Measurements from ENCODE around the gene NCL.

NCL gene

DNA sequence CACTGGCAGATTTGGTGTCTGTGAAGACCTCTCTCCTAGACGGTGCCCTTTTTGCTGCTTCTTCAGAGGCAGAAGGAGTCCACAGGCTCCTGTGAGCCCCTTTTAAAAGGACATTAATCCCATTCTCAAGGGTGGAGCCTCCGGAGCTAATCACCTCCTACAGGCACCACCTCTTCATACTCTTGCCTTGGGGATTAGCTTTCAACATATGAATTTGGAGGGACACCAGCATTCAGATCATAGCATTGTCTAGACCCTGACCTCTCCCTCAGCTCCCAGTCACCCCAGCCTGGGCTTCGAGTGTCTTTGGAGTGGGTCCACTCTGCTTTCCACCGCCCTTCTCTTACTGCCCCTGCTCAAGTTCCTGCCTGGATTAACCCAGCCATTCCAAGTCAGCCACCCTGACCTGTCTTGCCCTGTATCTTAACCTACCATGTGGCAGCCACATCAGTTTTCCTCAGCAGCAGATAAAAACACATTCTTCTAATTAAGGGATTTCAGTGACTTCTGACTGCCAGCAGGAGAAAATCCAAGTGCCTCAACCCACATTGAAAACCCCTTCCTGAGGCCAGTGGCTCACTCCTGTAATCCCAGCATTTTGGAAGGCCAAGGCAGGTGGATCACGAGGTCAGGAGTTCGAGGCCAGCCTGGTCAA, 6.1 kb upstream of the NCL start:
- TF ChIP-seq, protein P1, sequence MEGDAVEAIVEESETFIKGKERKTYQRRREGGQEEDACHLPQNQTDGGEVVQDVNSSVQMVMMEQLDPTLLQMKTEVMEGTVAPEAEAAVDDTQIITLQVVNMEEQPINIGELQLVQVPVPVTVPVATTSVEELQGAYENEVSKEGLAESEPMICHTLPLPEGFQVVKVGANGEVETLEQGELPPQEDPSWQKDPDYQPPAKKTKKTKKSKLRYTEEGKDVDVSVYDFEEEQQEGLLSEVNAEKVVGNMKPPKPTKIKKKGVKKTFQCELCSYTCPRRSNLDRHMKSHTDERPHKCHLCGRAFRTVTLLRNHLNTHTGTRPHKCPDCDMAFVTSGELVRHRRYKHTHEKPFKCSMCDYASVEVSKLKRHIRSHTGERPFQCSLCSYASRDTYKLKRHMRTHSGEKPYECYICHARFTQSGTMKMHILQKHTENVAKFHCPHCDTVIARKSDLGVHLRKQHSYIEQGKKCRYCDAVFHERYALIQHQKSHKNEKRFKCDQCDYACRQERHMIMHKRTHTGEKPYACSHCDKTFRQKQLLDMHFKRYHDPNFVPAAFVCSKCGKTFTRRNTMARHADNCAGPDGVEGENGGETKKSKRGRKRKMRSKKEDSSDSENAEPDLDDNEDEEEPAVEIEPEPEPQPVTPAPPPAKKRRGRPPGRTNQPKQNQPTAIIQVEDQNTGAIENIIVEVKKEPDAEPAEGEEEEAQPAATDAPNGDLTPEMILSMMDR (IDR thresholded peaks at IDR 0.05; ENCODE audit: low read depth, low read length, missing control alignments), result no peak
- H3K4me3 ChIP-seq (replicated peaks; ENCODE audit: low read depth, low read length), result no peak overlapping the region
- no peak for DNase-seq (ENCODE audit: extremely low read depth, low read depth)

DNA sequence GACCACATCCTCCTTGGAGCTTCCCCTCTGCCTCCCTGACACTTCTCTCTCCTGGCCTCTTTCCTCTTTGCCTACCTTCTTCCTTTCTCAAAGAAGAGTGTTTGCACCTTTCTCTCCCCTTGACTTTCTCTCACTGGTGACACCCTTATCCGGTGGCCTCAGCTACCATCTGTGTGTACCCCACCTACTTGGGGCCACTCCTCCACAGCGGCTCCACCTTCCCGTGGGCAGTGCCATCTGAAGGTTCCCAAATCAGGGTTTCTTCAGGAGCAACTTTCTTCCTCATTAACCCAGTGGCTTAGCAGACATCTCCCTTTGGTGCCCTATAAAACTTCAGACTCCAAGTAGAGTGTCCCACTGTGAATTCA, 5.3 kb upstream of the NCL start:
- H3K4me3 ChIP-seq (replicated peaks; ENCODE audit: low read depth, low read length), result no peak overlapping the region
- TF ChIP-seq, protein P1 (IDR thresholded peaks at IDR 0.05; ENCODE audit: low read depth, low read length, missing control alignments), result no peak
- DNase-seq (ENCODE audit: extremely low read depth, low read depth), result no peak

DNA sequence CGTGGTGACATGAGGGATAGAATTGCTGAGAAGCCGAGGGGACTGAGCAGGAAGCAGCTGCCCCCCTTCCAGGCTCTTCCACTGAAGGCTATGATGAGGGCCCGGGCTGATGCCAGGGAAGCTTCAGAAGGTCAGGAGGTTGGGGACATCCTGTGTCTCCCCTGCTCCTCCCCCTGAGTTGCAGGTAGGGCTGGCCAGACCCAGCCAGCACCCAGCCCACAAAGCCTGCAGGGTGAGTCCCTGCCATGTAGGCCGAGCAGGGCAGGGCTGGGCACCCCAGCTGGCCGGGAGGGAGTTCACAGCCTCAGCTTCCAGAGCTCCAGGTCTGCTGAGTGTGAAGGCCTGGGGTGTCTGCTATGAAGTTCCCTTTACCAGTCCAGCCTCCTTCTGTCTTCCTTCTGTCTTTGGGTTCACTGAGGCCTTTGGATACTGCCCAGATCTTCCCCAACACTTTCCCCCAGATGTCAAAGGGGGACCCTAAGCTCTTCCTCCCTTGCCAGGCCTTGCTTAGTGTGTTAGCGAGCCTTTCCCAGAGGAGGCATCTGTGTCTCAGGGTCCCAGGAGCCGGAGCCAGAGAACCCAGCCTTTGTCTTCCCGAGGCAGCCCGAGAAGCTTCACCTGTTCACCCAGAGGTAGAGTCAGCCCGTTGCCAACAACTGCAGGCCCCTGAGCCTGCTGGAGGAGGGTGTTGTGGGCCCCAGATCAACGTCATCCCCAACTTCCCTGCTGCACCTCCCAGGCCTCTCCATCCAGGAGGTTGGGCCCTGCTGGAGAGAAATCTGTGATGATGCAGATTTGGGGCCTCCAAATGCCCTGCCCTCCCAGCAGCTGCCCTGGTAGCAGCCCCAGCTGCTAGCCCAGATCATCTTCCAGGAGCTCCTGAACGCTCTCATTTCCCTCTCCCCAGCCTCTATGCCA, 3.6 kb upstream of the NCL start:
- H3K4me3 ChIP-seq (replicated peaks; ENCODE audit: low read depth, low read length), result no peak overlapping the region
- DNase-seq (ENCODE audit: extremely low read depth, low read depth), result no peak
- TF ChIP-seq, protein P1 (IDR thresholded peaks at IDR 0.05; ENCODE audit: low read depth, low read length, missing control alignments), result no peak

DNA sequence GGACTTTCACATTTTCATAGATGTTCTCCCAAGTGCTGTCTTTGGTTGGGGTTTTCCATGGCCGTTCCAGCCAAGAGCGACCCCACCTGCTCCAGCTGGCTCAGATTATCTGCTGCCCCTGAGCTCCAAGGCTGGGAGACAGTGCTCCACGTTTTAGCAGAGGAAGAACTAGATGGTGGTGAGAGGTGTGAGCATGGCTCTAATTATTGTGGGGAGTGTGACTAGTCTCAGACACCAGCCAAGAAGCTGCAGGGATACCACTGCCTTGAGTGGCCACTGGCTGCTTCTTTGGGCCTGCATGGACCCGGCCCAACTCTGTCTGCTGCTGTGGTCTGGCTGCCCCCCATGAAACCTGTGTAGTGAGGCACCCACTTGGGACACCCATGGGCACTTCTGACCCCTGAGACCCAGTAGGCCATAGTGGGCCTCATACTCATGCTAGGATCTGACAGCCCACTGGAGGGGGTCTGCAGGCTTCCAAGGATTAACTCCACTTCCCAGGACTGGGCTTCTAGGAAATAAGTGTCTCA, 2.8 kb upstream of the NCL start:
- no peak for DNase-seq (ENCODE audit: extremely low read depth, low read depth)
- TF ChIP-seq, protein P1 (IDR thresholded peaks at IDR 0.05; ENCODE audit: low read depth, low read length, missing control alignments), result no peak

DNA sequence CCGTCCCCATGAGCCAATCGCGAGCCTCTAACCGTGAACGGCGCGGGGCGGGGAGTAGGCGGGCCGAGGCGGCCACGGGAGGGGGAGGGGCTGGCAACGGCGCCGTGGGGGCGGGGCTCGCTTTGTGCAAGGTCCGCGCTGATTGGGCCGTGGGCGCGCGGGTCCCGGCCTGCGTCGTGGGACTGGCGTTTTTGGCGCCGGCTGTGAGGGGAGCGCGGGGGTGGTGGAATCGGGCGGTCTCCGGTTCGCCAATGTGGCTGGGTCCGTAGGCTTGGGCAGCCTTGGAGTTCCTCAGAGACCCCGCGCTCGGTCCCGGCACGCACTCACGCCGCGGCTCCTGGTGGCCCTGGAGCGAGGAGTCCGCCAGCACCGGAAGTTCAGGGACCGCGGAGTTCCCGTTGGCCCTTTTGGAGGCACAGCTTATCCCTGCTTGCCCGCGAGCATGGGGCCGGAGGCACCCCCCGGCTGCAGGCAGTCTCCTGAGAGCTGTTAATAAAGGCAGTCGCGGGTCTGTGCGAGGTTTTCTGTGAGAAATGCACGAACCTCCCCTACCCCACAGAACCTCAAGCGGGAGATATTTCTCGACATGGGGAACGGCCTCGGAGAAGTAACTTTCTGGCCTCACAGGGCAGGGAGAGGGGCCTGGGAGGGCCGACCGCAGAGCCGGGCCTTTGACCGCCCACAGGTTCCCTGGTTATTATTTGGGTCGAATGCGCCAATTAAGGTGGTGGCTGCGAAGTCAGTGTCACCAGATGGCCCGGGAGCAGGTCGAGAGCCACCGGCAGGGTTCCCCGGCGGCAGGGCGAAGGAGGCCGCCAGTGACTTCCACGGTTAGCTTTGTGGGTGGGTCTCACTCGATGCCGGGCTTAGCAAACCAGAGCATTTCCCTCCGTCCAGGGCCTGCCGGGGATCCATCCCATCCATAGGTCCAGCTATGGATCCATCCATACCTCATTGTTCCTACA, 574 bp upstream of the NCL start:
- TF ChIP-seq, protein P1 (IDR thresholded peaks at IDR 0.05; ENCODE audit: low read depth, low read length, missing control alignments), result no peak
- no peak for DNase-seq (ENCODE audit: extremely low read depth, low read depth)
- H3K4me3 ChIP-seq (replicated peaks; ENCODE audit: low read depth, low read length), result peak overlapping the region; percentile 95

More for the DNA sequence above, 2.8 kb upstream of the NCL start:
- H3K4me3 ChIP-seq (replicated peaks; ENCODE audit: low read depth, low read length), result no peak overlapping the region

All from HFF-Myc (cell line).